GM21717 (cell line): ENCODE results near the gene TSPAN17.

ENCODE experiments used
- ATAC-seq: cut with Tn5 transposase; IDR thresholded peaks from one replicate; pipeline ENCODE4 v1.9.1; 2021; ENCODE audit warnings: mild to moderate bottlenecking, moderate library complexity; ENCODE audit not compliant: unreplicated experiment

The TSPAN17 gene

DNA sequence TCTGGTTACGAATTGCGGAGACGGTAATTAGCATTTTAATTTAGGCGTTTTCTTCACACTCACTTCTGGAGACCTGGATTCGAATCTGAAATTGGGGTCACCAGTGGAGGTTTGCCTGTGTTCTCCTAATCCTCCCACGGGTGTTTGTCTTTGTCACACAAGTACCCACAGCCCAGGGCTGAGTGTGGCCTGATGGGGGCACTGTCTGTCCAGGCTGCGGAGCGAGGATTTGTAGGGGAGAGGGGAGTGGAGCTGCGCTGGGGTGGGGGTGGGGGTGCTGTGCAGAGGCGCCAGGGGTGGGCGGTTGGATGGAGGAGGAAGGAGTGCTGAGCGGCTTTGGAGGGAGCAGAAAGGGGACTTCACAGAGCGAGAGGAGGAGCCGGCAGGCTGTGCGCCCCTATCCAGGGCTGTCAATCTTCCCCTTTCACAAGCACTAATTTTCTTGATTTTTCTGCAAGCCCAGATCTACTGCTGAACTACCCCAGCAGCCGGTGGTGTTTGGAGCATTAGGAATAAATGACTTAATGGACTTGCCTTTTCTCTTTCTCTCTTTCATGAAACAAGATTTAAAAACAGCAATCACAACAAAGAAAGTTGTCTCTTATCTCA, 53.1 kb downstream of the TSPAN17 start:
- ATAC-seq, result no peak

DNA sequence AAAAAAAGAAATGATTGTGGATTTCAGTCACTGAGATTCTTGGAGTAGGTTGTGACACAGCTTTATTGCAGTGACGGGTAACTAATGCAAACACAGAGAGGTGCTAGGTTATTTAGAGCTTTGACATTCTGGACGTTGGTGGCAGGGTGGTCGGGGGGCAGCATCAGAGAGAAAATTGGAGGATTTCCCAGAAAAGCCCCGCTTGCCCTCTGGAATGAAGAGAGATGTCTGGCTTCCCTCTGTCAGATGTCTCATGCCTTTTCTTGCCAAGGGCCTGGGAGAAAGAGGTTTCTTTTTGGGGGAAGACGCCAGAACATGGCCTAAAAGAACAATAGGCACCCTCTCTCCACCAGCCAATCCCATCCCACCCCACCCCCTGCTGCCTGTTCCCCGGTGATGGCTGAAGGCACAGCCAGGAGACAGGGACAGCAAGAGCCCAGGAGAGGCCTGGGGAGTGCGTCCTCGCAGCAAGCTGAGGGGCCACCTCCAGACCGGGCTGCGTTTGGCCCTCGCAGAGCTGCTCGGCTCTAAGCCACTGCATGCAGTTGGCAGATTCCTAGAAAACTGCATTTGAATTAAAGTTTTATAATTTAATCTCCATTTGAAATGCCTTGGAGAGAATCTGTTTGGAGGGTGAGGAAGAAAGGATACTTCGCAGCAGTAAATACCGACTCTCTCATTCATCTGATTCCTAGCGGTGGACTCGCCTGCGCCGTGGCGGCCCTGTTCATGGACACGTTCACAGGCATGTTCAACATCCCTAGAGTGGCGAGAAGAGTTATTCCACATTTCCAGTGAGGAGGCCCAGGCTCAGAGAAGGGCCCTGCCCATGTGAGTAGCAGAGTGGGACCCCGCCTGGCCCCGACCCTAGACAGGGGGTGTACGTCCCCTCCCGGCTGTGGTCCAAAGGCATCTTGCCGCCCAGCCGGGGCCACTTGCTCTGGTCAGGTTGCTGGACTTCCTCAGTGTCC, 55.7 kb downstream of the TSPAN17 start:
- ATAC-seq, result no peak

DNA sequence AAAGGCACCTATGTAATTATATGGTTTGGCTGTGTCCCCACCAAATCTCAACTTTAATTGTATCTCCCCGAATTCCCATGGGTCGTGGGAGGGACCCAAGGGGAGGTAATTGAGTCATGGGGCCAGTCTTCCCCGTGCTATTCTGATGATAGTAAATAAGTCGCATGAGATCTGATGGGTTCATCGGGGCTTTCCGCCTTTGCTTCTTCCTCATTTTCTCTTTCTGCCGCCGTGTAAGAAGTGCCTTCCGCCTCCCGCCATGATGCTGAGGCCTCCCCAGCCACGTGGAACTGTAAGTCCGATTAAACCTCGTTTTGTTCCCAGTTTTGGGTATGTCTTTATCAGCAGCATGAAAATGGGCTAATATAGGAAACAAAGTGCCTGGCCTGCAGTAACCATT, 56.6 kb downstream of the TSPAN17 start:
- no peak for ATAC-seq

DNA sequence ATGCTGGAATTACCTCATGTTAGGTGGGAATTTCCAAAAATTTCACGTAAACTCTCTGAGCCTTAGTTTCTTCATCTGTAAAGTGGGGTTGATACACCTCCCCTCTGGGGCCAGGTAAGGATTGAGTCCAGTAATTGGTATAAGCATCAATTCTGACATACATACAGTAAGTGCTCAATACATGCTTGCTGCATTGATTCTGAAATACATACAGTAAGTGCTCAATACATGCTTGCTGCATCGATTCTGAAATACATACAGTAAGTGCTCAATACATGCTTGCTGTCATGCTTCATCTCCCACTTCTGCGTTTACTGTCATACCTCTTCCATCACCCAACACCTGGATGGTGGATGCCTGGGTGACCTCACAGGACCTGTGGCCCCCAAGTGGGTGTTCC, 57.1 kb downstream of the TSPAN17 start:
- ATAC-seq, result no peak

DNA sequence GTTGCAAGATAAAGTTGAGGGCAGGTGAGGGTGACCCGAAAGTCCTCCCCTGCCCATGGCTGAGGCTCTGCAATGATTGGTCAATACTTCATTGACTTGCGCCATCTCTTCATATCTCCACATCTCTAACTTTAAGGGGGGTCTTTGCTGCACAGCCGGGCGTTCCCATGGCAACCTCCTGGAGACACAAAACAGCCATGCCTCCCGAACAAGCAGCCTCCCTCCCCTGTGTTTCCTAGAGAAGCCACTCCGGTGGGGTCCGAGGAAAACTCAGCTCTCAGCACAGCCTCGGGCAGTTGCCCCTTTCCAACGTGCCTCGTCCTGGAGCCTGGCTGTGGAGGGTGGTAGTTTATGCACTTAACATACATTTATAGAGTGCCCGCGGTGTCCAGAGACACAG, 57.5 kb downstream of the TSPAN17 start:
- ATAC-seq, result no peak
